Measurements from ENCODE around the gene SPATA24.
"Not testable (repeated sequence)": the region's sequence is repeated elsewhere in the genome, so short reads cannot be mapped to it uniquely, and the experiment has no call there.

The SPATA24 gene

DNA sequence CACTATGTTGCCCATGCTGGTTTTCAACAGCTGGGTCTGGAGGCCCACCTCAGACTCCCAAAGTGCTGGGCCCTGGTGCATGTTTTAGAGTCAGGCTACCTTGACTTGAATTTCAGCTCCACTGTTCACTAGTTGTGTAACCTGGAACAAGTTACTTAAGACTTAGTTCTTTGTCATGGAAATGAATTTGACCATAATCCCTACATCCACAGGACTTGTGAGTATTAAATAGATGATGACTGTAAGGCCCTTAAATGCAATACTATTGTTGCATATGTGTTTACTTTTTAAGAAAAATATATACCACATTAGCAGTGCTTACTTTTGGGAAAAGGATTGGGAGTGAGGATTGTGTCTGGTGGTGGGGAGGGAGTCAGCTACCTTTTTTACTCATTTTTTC, 45.8 kb downstream of the SPATA24 start:
- H3K27ac ChIP-seq = no peak overlapping the region
- TF ChIP-seq, protein P1, sequence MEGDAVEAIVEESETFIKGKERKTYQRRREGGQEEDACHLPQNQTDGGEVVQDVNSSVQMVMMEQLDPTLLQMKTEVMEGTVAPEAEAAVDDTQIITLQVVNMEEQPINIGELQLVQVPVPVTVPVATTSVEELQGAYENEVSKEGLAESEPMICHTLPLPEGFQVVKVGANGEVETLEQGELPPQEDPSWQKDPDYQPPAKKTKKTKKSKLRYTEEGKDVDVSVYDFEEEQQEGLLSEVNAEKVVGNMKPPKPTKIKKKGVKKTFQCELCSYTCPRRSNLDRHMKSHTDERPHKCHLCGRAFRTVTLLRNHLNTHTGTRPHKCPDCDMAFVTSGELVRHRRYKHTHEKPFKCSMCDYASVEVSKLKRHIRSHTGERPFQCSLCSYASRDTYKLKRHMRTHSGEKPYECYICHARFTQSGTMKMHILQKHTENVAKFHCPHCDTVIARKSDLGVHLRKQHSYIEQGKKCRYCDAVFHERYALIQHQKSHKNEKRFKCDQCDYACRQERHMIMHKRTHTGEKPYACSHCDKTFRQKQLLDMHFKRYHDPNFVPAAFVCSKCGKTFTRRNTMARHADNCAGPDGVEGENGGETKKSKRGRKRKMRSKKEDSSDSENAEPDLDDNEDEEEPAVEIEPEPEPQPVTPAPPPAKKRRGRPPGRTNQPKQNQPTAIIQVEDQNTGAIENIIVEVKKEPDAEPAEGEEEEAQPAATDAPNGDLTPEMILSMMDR (conservative IDR thresholded peaks at IDR 0.05; ENCODE audit: low read depth) = no peak
- DNase-seq (ENCODE audit: low spot score) = no peak
- POLR2A ChIA-PET (ENCODE audit: low non-redundant PET) = no interaction called here
- CTCF ChIA-PET = interaction anchor here (0.6 kb wide), 1 partner anchor 66 kb away, joined by 5 read pairs; no protein-coding TSS in a partner anchor

DNA sequence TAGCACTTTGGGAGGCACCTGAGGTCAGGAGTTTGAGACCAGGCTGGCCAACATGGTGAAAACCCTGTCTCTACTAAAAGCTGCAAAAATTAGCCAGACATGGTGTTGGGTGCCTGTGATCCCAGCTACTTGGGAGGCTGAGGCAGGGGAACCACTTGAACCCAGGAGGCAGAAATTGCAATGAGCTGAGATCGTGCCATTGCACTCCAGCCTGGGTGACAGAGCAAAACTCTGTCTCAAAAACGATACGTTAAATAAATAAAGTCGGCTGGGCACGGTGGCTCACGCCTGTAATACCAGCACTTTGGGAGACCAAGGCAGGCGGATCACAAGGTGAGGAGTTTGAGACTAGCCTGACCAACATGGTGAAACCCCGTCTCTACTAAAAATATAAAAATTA, 48.0 kb downstream of the SPATA24 start:
- POLR2A ChIA-PET (ENCODE audit: low non-redundant PET) = not testable (repeated sequence)

DNA sequence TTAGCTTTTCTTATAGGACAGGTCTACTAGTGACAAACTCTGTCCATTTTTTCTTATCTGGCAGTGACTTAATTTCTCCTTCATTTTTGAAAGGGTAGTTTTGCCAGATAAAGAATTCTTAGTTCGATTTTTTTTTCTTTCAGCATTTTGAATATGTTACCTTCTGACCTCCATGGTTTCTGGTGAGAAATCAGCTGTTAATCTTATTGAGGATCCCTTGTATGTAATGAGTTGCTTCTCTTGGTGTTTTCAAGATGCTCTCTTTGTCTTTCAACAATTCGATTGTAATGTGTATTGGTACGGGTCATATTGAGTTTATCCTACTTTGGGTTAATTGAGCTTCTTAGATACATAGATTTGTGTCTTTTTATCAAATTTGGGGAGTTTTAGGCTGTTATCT, 49.7 kb downstream of the SPATA24 start:
- ChIA-PET CTCF (no interaction called here), POLR2A (ENCODE audit: low non-redundant PET) (no interaction called here)
- TF ChIP-seq, protein P1 (conservative IDR thresholded peaks at IDR 0.05; ENCODE audit: low read depth) = no peak
- no peak for DNase-seq (ENCODE audit: low spot score)
- H3K27ac ChIP-seq = no peak overlapping the region

More for the DNA sequence above, 48.0 kb downstream of the SPATA24 start:
- CTCF ChIA-PET; DNase-seq (ENCODE audit: low spot score): not testable (repeated sequence)
- 0 out of 2 replicates have a peak overlapping the region, but pooled peaks have one; percentile 4 for H3K27ac ChIP-seq

DNA sequence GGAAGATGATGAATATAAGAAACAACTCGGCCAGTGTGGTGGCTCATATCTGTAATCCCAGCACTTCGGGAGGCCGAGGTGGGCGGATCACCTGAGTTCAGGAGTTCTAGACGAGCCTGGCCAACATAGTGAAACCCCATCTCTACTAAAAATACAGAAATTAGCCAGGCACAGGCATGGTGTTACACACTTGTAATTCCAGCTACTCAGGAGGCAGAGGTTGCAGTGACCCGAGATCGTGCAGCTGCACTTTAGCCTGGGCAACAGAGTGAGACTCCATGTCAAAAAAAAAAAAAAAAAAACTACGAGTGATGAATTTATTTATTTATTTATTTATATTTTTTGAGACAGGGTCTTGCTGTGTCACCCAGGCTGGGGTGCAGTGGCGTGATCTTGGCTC, 56.0 kb downstream of the SPATA24 start:
- H3K27ac ChIP-seq; CTCF ChIA-PET; DNase-seq (ENCODE audit: low spot score): not testable (repeated sequence)
- POLR2A ChIA-PET (ENCODE audit: low non-redundant PET) = interaction anchor here (0.6 to 0.7 kb wide), 3 partner anchors 15 to 55 kb away, joined by 3 read pairs; no protein-coding TSS in a partner anchor

Data from RWPE1 (cell line).